GM19023 (cell line): ENCODE data around the gene SYTL1.
A peak's percentile ranks its signal among the peaks of the same experiment; 100 is the strongest.

Experiments
- ATAC-seq: cut with Tn5 transposase; IDR thresholded peaks from one replicate; pipeline ENCODE4 v1.9.1; 2021; ENCODE audit warnings: mild to moderate bottlenecking, moderate library complexity; ENCODE audit not compliant: unreplicated experiment

Gene SYTL1

GRCh38 chr1:27341525-27342252 lies at the start of gene SYTL1:
Gene SYTL1 (plus strand): TSS chr1:27342022. CDS start chr1:27345335, 3,313 bp downstream.
- ATAC-seq, result peak; percentile 41

- no peak for ATAC-seq
Observed at GRCh38 chr1:27292106-27292505, 49.7 kb upstream of the SYTL1 start.

GRCh38 chr1:27293915-27294314 lies 47.9 kb upstream of the SYTL1 start:
- no peak for ATAC-seq

- no peak for ATAC-seq
Observed at GRCh38 chr1:27296773-27297291, 45.0 kb upstream of the SYTL1 start.

- no peak for ATAC-seq
Observed at GRCh38 chr1:27297903-27298302, 43.9 kb upstream of the SYTL1 start.

GRCh38 chr1:27298632-27299384 lies 43.0 kb upstream of the SYTL1 start:
- no peak for ATAC-seq

GRCh38 chr1:27299385-27300271 lies 42.2 kb upstream of the SYTL1 start:
- ATAC-seq, result no peak

- peak; percentile 69 for ATAC-seq
Observed at GRCh38 chr1:27300341-27301051, 41.3 kb upstream of the SYTL1 start.

- ATAC-seq, result no peak
Observed at GRCh38 chr1:27301052-27301422, 40.8 kb upstream of the SYTL1 start.

GRCh38 chr1:27301582-27302199 lies 40.1 kb upstream of the SYTL1 start:
- ATAC-seq, result no peak

GRCh38 chr1:27302612-27303011 lies 39.2 kb upstream of the SYTL1 start:
- ATAC-seq, result no peak

- ATAC-seq, result no peak
Observed at GRCh38 chr1:27303509-27303908, 38.3 kb upstream of the SYTL1 start.

- ATAC-seq, result no peak
Observed at GRCh38 chr1:27306071-27306470, 35.8 kb upstream of the SYTL1 start.

GRCh38 chr1:27306892-27307761 lies 34.7 kb upstream of the SYTL1 start:
- ATAC-seq, result no peak

- no peak for ATAC-seq
Observed at GRCh38 chr1:27307874-27308598, 33.8 kb upstream of the SYTL1 start.

- no peak for ATAC-seq
Observed at GRCh38 chr1:27314169-27314568, 27.7 kb upstream of the SYTL1 start.

GRCh38 chr1:27314737-27315136 lies 27.1 kb upstream of the SYTL1 start:
- ATAC-seq, result no peak

GRCh38 chr1:27316860-27317259 lies 25.0 kb upstream of the SYTL1 start:
- ATAC-seq, result no peak
